SK-N-SH (cell line): ENCODE results near the gene CFAP99. TPM values are rescaled to one million over a fixed set of nuclear protein-coding genes. Genes with fewer than 3 reads are reported as not detected.

Source experiments
- CTCF ChIA-PET: fragments of 300-600, 350-600 bp; formaldehyde crosslinking; extraction: SDS; loops from one replicate; lab custom pipeline; 2021; lab: Yijun Ruan, JAX
- POLR2A ChIA-PET: fragments of 350-600 bp; sonication (Branson Sonifier 250); formaldehyde crosslinking; extraction: SDS; loops from one replicate; lab custom pipeline; 2020; ENCODE audit warnings: antibody characterized with exemption, inconsistent platforms; lab: Yijun Ruan, JAX
- DNase-seq: peaks from one replicate; pipeline ENCODE4 v3.0.0; 2012
- H2AFZ ChIP-seq: fragments of 200-600 bp; sonication (generic); 2 replicates; pipeline ENCODE4 v1.8.1; 2016; ENCODE audit warnings: antibody characterized with exemption, mild to moderate bottlenecking, low read depth
- H3F3A ChIP-seq: fragments of 200-600 bp; sonication (generic); replicated peaks from 2 replicates; pipeline ENCODE3; 2016; ENCODE audit warnings: antibody characterized with exemption, mild to moderate bottlenecking; ENCODE audit not compliant: insufficient read depth
- H3K27ac ChIP-seq, 2 experiments: fragments of 200-500 bp in 1 of 2; fragments of 200-600 bp in 1 of 2; sonication (Bioruptor generic) in 1 of 2; sonication (generic), shearing (Covaris generic) in 1 of 2; 2 replicates each; pipeline versions ENCODE4 v1.5.1 to v1.6.1; 2014 to 2016; ENCODE audit warnings: low read depth in 2 of 2, inconsistent platforms in 1 of 2, low read length in 1 of 2, mild to moderate bottlenecking in 1 of 2, mixed read lengths in 1 of 2
- H3K27me3 ChIP-seq: fragments of 200-600 bp; sonication (generic), shearing (Covaris generic); 2 replicates; pipeline ENCODE4 v1.6.1; 2016; ENCODE audit warnings: mixed run types; ENCODE audit not compliant: insufficient read depth
- H3K36me3 ChIP-seq, 2 experiments: fragments of 200-500 bp in 1 of 2; fragments of 200-600 bp in 1 of 2; sonication (Bioruptor generic) in 1 of 2; sonication (generic) in 1 of 2; replicated peaks in 1 of 2; 2 replicates each; pipeline versions ENCODE3 to v1.5.1; 2014 to 2016; ENCODE audit warnings: low read length in 1 of 2, mild to moderate bottlenecking in 1 of 2; ENCODE audit not compliant: insufficient read depth in 2 of 2, control insufficient read depth in 1 of 2
- H3K4me1 ChIP-seq, 2 experiments: fragments of 200-500 bp in 1 of 2; fragments of 200-600 bp in 1 of 2; sonication (Bioruptor generic) in 1 of 2; sonication (generic), shearing (Covaris generic) in 1 of 2; 2 replicates each; pipeline versions ENCODE4 v1.5.1 to v1.6.1; 2014 to 2016; ENCODE audit warnings: low read depth in 1 of 2, low read length in 1 of 2, mixed run types in 1 of 2; ENCODE audit not compliant: insufficient read depth in 2 of 2, control insufficient read depth in 1 of 2
- H3K4me2 ChIP-seq: fragments of 200-600 bp; sonication (generic), shearing (Covaris generic); 2 replicates; pipeline ENCODE4 v1.6.1; 2017; ENCODE audit warnings: mixed run types
- H3K4me3 ChIP-seq, 2 experiments: fragments of 200-500 bp in 1 of 2; fragments of 200-600 bp in 1 of 2; sonication (Bioruptor generic) in 1 of 2; sonication (generic), shearing (Covaris generic) in 1 of 2; 2 replicates each; pipeline versions ENCODE4 v1.5.1 to v1.8.1; 2014 to 2016; ENCODE audit warnings: low read depth in 2 of 2, inconsistent platforms in 1 of 2, low read length in 1 of 2, mild to moderate bottlenecking in 1 of 2, mixed read lengths in 1 of 2, moderate library complexity in 1 of 2
- H3K79me2 ChIP-seq: fragments of 200-600 bp; sonication (generic); 2 replicates; pipeline ENCODE4 v1.8.1; 2017; ENCODE audit warnings: mild to moderate bottlenecking; ENCODE audit not compliant: insufficient read depth
- H3K9ac ChIP-seq: fragments of 200-600 bp; sonication (generic); 2 replicates; pipeline ENCODE4 v1.6.1; 2017; ENCODE audit warnings: mixed run types
- H3K9me2 ChIP-seq: fragments of 200-600 bp; sonication (generic); 2 replicates; pipeline ENCODE4 v1.6.1; 2017; ENCODE audit warnings: mixed run types
- H3K9me3 ChIP-seq: fragments of 200-600 bp; sonication (generic); 2 replicates; pipeline ENCODE4 v1.6.1; 2017; ENCODE audit warnings: mixed run types, mild to moderate bottlenecking, moderate library complexity
- H4K20me1 ChIP-seq: fragments of 200-600 bp; sonication (generic); 2 replicates; pipeline ENCODE4 v1.6.1; 2017; ENCODE audit warnings: mild to moderate bottlenecking, mixed run types; ENCODE audit not compliant: insufficient read depth
- CHD2 ChIP-seq: fragments of 150-350 bp; IDR thresholded peaks from 2 replicates; pipeline ENCODE4 v1.6.1; 2018; ENCODE audit warnings: low read length; ENCODE audit not compliant: partially characterized antibody
- ELF1 ChIP-seq: IDR thresholded peaks from 2 replicates; pipeline ENCODE4 v1.4.0; 2012
- EP300 ChIP-seq, 2 experiments: IDR thresholded peaks; 2 replicates each; pipeline versions ENCODE4 v1.4.0 to v1.6.1; 2012; ENCODE audit warnings: borderline replicate concordance in 1 of 2, low read depth in 1 of 2, low read length in 1 of 2
- FOSL2 ChIP-seq: IDR thresholded peaks from 2 replicates; pipeline ENCODE4 v1.4.0; 2012; ENCODE audit warnings: low read depth, mild to moderate bottlenecking, moderate library complexity, borderline replicate concordance
- FOXM1 ChIP-seq: IDR thresholded peaks from 2 replicates; pipeline ENCODE4 v1.4.0; 2012; ENCODE audit warnings: low read depth, mild to moderate bottlenecking
- GATA2 ChIP-seq: sonication (generic); formaldehyde crosslinking; IDR thresholded peaks from 2 replicates; pipeline ENCODE4 v1.5.0; 2020; ENCODE audit warnings: mild to moderate bottlenecking, missing genetic modification reagents
- IRF3 ChIP-seq: fragments of 150-350 bp; IDR thresholded peaks from 2 replicates; pipeline ENCODE4 v1.6.1; 2016; ENCODE audit warnings: mild to moderate bottlenecking, low read depth, low read length
- MEF2A ChIP-seq: IDR thresholded peaks from 2 replicates; pipeline ENCODE4 v1.4.0; 2012; ENCODE audit warnings: low read depth, borderline replicate concordance
- MXI1 ChIP-seq: IDR thresholded peaks from 2 replicates; pipeline ENCODE4 v1.6.1; 2012; ENCODE audit warnings: mild to moderate bottlenecking, low read depth, low read length, improper control_type of control experiment
- NRF1 ChIP-seq: IDR thresholded peaks from 2 replicates; pipeline ENCODE4 v1.6.1; 2012; ENCODE audit warnings: low read depth, mild to moderate bottlenecking, low read length
- POLR2AphosphoS5 ChIP-seq: IDR thresholded peaks from 2 replicates; pipeline ENCODE4 v1.6.1; 2012; ENCODE audit warnings: low read depth, low read length
- RAD21 ChIP-seq: IDR thresholded peaks from 2 replicates; pipeline ENCODE4 v1.6.1; 2012; ENCODE audit warnings: mild to moderate bottlenecking, low read length
- REST ChIP-seq: IDR thresholded peaks from 2 replicates; pipeline ENCODE4 v1.6.1; 2012; ENCODE audit warnings: mild to moderate bottlenecking, low read depth, low read length, moderate library complexity
- RFX5 ChIP-seq: IDR thresholded peaks from 2 replicates; pipeline ENCODE4 v1.6.1; 2012; ENCODE audit warnings: mild to moderate bottlenecking, improper control_type of control experiment, low read length
- RXRA ChIP-seq: IDR thresholded peaks from 2 replicates; pipeline ENCODE4 v1.4.0; 2012; ENCODE audit warnings: low read depth, mild to moderate bottlenecking, borderline replicate concordance
- TAF1 ChIP-seq: IDR thresholded peaks from 2 replicates; pipeline ENCODE4 v1.6.1; 2012; ENCODE audit warnings: low read depth, mild to moderate bottlenecking, low read length, moderate library complexity, borderline replicate concordance
- TCF12 ChIP-seq: IDR thresholded peaks from 2 replicates; pipeline ENCODE4 v1.4.0; 2012
- USF1 ChIP-seq: IDR thresholded peaks from 2 replicates; pipeline ENCODE4 v1.4.0; 2012; ENCODE audit warnings: low read depth, borderline replicate concordance
- USF2 ChIP-seq: fragments of 150-350 bp; IDR thresholded peaks from 2 replicates; pipeline ENCODE4 v1.6.1; 2017; ENCODE audit warnings: antibody characterized with exemption, low read length, low read depth, borderline replicate concordance
- ZBTB33 ChIP-seq: IDR thresholded peaks from 2 replicates; pipeline ENCODE4 v1.4.0; 2012; ENCODE audit warnings: low read depth, borderline replicate concordance
- WGBS: methylation state at CpG from one replicate; pipeline ENCODE4 v1.1.6; 2017; ENCODE audit warnings: low lambda C conversion rate; 5-methylcytosine and 5-hydroxymethylcytosine counted together
- polyA plus RNA-seq, 3 experiments: library from polyadenylated mRNA; depleted of rRNA; stranded (reverse); fragments of >200 nt; gene quantifications; 2 replicates each; pipeline ENCODE4 v1.2.3, GENCODE V29; 2012

CFAP99 gene
- polyA plus RNA-seq, 1 of the 3 experiments (the other 2 are of a cell fraction), result 0.13 TPM

- peaks cover 9% of the 10 kb centered on the region for H3F3A ChIP-seq
- no peaks in the 10 kb centered on the region for H3K9me3 ChIP-seq
- peaks cover 0 to 15% of the 10 kb centered on the region in 2 experiments; a peak in 2 of 4 replicates for H3K4me1 ChIP-seq
- no peaks in the 10 kb centered on the region for H3K9me2 ChIP-seq
- H3K4me2 ChIP-seq, result no peak overlapping the region
- DNase-seq, result no peak
- H2AFZ ChIP-seq, result no peak overlapping the region
- H3K4me3 ChIP-seq, result no peak overlapping the region
- H4K20me1 ChIP-seq, result no peaks in the 10 kb centered on the region
- no peaks in the 10 kb centered on the region for H3K27me3 ChIP-seq
- POLR2A ChIA-PET, result no interaction called here
- H3K27ac ChIP-seq, result no peak overlapping the region
- WGBS, result 93% methylated on average over 3 of the region's 3 CpGs
- CTCF ChIA-PET, result interaction anchor here (0.8 to 1.0 kb wide), 2 partner anchors 47 to 188 kb away, joined by 3 read pairs; no protein-coding TSS in a partner anchor
- H3K36me3 ChIP-seq, result no peaks in the 10 kb centered on the region
- no peak overlapping the region for H3K9ac ChIP-seq
- TF ChIP-seq IRF3 (no peak), RXRA (no peak), ELF1 (no peak), TCF12 (no peak), FOXM1 (no peak), MEF2A (no peak), RFX5 (no peak), MXI1 (no peak), RAD21 (no peak), REST (no peak), ZBTB33 (no peak), USF2 (no peak), EP300 (IDR thresholded peaks at IDR 0.05; ENCODE audit: borderline replicate concordance in 1 of 2, low read depth in 1 of 2, low read length in 1 of 2) (no peak), USF1 (no peak), CHD2 (no peak), GATA2 (CRISPR knock-in tag) (no peak), FOSL2 (no peak), TAF1 (no peak), NRF1 (no peak), POLR2AphosphoS5 (no peak)
- no peaks in the 10 kb centered on the region for H3K79me2 ChIP-seq
Observed at GRCh38 chr4:2407991-2408342, 10.8 kb upstream of the CFAP99 start.
